AG09309 (cell line): ENCODE results near the gene AGAP1.

Source experiments
- DNase-seq: peaks from one replicate; pipeline ENCODE4 v3.0.0-alpha.2; 2010; ENCODE audit warnings: low read depth
- H3K4me3 ChIP-seq: 2 replicates; pipeline ENCODE4 v1.5.1; 2011; ENCODE audit warnings: mild to moderate bottlenecking, low read depth, low read length, moderate library complexity; ENCODE audit not compliant: control insufficient read depth
- CTCF ChIP-seq: IDR thresholded peaks from 2 replicates; pipeline ENCODE4 v1.5.1; 2011; ENCODE audit warnings: mild to moderate bottlenecking, low read depth, low read length, inconsistent platforms; ENCODE audit not compliant: insufficient read depth, control insufficient read depth; ENCODE audit errors: missing control alignments

The AGAP1 gene

GRCh38 chr2:235526166-235526565 is 32.3 kb downstream of the AGAP1 start:
- H3K4me3 ChIP-seq: no peak overlapping the region
- TF ChIP-seq CTCF: no peak
- DNase-seq: no peak

GRCh38 chr2:235527806-235528469 is 34.1 kb downstream of the AGAP1 start:
- DNase-seq: no peak
- no peak overlapping the region for H3K4me3 ChIP-seq
- TF ChIP-seq CTCF: no peak

- TF ChIP-seq CTCF: no peak
- DNase-seq: no peak
- no peak overlapping the region for H3K4me3 ChIP-seq
Measured at GRCh38 chr2:235529621-235530020, 35.8 kb downstream of the AGAP1 start.

- no peak for TF ChIP-seq CTCF
- no peak for DNase-seq
- H3K4me3 ChIP-seq: no peak overlapping the region
Measured at GRCh38 chr2:235530735-235531134, 36.9 kb downstream of the AGAP1 start.

GRCh38 chr2:235532307-235532706 is 38.5 kb downstream of the AGAP1 start:
- TF ChIP-seq CTCF: no peak
- DNase-seq: no peak
- no peak overlapping the region for H3K4me3 ChIP-seq

GRCh38 chr2:235533198-235533597 is 39.4 kb downstream of the AGAP1 start:
- H3K4me3 ChIP-seq: no peak overlapping the region
- no peak for DNase-seq
- TF ChIP-seq CTCF: no peak
